CMK (cell line): ENCODE measurements around the gene CDX1.

Experiments
- DNase-seq: peaks from one replicate; pipeline ENCODE4 v3.0.0-alpha.2; 2010; ENCODE audit warnings: low read depth

CDX1 gene

DNA sequence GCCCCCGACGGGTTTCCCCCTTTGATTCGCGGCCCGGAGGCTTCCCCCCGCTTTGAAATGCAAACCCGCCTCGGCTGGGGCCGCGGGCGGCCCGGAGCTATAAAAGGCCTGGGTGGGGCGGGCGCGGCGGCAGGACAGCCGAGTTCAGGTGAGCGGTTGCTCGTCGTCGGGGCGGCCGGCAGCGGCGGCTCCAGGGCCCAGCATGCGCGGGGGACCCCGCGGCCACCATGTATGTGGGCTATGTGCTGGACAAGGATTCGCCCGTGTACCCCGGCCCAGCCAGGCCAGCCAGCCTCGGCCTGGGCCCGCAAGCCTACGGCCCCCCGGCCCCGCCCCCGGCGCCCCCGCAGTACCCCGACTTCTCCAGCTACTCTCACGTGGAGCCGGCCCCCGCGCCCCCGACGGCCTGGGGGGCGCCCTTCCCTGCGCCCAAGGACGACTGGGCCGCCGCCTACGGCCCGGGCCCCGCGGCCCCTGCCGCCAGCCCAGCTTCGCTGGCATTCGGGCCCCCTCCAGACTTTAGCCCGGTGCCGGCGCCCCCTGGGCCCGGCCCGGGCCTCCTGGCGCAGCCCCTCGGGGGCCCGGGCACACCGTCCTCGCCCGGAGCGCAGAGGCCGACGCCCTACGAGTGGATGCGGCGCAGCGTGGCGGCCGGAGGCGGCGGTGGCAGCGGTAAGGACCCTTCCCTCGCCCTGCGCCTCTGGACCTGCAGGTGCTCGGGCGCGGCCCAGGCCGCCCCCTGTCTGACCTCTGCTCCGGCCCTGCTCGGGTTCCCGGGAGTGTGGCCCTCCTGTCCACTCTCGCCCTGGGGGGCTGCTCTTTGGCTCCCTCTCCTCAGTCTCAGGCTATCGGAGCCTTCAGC is at the start of gene CDX1:
Gene CDX1 (plus strand): TSS at position 129 of the 862 bp plus-strand sequence. CDS start 99 bp downstream, at position 228.
- no peak for DNase-seq

DNA sequence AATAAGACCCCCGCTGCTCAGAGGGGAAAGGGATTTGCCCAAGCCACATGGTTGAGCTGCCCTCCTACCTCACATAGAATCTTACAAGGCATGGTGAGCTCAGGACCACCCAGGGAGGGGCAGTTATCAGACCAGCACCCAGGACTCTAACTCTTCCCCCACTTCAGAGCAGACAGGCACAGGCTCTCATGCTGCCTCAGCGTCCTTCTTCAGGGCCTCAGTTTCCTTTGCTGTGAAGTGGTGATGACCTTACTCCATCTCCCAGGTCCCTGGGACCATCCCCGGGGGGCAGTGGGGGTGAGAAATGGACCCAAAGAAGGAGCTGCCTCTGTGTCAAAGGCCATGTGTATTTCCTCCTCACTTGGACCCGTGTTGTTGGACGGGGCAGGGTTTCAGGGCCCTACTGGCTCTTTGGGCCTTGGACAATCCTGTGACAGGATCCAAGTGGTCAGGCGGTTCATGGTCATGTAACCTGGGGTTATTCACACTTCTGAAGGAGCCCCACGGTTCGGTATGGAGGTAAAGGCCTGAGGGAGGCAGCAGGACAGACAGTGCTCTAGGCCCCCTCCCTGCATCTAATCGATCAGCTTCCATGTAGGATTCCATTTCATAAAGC is 48.5 kb upstream of the CDX1 start:
- no peak for DNase-seq

DNA sequence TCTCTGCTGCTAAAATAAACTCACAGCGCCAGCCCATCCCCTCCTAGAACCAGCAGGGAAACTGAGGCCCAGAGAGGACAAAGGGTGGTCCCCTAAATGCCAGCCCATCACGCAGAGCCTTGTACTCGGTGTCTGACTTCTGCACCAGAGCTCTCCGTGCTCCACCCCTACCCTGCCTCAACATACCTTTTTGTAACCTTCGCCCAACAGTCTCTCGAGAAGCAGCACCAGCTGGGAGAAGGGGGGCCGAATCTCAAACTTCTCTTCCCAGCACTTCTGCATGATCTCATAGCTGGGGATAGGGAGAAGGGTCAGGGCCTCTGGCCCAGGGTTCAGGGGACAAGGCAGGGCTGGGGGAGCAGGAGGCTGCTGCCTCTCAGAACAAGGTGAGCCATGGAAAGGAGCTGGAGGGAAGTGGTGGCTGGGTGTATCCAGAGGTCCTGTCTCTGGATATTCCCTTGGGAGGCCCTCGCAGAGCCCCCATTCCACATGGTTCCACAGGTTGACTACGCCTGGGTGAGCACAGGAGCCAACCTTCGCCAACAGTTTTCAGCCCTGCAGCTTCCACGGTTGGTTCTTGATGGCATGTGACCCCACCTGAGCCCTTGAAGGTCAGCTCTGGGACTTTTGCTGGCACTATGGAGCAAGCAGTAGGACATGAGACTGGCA is 47.9 kb upstream of the CDX1 start:
- DNase-seq, result no peak

DNA sequence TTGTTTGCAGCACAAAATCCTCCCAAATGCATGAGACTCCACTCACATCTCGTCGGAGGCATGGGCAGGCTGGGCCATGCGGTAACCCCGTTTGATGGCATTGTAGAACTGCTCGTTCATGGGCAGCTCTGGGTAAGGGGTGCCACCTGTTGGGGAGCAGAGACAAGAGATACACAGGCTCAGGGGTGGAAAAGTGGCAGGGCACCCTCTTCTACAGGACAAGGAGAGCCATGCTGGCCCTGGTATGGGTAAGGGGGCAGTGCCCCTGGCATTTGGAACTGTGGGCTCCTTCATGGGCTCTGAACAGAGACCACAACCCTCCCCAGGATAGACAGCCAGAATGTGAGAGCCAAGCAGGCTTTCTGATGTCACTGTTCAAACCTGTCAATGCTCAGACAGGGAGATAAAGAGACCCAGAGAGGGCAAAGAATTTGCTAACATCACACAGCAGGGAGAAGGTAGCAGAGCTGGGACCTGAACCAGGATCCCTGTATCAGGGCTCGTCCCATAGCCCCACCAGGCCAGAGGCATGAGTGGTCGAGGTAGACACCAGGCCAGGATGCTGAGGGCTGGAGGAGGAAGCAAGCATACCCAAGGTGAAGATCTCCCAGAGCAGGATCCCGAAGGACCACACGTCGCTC is 47.0 kb upstream of the CDX1 start:
- DNase-seq, result no peak

DNA sequence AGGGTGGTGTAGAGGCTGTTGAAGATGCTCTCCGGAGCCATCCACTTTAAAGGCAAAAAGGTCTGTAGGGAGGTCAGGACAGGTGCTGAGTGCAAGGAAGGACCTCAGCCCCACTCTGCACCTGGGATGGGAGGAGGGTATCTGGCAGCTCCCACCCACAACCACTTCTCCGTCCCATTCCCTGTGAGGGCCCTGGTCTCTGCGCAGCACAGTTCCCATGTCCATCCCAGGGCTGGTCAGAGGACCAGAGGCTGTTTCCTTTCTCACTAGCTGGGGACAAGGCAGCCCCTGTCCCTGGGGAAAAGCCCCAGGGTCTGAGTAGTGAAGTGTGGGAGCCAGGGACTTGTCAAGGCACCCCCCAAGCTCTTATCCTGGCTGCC is 46.5 kb upstream of the CDX1 start:
- no peak for DNase-seq

DNA sequence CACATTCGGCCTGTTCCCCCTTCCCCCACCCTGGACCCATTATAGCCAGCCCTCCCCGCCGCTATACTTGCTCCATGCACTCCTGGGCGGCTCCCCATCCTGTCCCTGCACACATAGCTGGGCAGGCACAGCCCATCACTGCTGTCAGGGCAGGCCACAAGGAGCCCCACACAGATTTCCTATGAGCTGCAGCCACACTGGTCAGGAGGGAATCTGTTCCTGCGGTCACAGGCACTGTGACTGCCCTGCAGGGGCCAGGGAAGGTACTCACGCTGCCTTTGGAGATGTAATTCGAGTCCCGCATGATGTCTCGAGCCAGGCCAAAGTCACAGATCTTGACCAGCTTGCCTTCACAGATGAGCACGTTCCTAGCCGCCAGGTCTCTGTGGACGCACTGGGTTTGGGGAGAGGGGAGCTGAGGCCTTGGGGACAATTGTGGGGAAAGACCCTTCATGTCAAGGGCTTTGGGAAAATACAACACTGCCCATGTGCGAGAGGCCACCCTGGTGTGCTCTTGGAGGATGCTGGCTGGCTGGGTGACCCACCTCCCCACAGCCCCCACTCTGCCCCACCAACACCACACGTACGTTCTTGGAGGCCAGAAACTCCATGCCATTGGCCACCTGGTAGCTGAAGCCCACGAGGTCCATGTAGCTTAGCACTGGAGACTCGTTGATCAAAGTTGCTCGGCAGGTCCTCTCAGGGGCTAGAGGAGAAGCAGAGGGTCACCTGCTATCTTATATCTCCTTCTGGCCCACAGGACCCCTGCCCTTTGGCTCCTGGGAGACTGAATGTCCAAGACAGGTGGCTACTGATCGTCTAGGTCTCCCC is 45.7 kb upstream of the CDX1 start:
- DNase-seq, result no peak

DNA sequence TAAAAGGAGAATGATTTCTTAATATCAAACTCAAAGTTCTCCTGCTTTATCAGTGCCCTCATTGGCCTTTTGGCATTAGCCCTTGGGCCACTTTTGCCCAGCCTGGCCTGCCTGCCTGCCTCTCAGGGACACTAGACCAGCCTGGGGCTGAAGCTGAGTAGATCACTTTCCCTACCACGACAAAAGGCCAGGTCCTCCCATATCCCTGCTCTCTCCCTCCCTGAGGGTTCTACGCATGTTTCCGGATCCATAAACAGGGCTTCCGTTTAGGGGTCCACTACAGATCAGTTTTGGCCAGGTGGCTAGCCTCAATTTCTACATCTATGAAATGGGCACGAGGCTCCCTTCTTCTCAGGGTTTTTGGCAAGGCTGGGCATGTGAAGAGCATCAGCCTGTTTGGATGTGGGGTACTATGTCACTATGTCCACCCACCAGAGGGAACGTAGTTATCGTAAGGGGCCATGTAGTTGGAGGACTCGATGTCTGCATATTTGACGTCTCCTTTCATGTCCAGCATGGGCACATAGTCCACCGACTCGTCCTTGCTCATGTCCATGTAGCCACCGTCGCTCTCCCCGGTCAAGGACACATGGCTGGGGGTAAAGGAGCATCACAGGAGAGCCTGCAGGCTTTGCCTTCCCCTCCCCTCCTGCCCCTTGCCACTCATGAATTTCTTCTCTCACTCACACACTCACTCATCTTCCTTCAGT is 45.0 kb upstream of the CDX1 start:
- DNase-seq, result no peak

DNA sequence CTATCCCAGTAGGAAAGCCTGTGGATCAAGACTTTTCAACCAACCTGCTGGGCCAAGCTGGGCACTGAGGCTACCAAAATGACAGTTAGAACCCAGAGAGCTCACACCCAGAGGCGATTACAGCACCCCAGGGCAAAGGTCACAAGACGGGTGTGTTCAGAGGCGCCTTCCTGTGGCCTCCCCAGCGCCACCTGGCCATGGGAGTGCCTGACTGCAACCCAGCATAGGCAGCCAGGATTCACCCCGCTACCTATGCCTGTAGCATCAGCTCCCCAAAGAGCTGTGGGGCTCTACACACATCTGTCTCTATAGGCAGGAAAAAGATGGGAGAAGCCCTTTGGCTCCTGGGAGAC is 44.4 kb upstream of the CDX1 start:
- DNase-seq, result no peak

DNA sequence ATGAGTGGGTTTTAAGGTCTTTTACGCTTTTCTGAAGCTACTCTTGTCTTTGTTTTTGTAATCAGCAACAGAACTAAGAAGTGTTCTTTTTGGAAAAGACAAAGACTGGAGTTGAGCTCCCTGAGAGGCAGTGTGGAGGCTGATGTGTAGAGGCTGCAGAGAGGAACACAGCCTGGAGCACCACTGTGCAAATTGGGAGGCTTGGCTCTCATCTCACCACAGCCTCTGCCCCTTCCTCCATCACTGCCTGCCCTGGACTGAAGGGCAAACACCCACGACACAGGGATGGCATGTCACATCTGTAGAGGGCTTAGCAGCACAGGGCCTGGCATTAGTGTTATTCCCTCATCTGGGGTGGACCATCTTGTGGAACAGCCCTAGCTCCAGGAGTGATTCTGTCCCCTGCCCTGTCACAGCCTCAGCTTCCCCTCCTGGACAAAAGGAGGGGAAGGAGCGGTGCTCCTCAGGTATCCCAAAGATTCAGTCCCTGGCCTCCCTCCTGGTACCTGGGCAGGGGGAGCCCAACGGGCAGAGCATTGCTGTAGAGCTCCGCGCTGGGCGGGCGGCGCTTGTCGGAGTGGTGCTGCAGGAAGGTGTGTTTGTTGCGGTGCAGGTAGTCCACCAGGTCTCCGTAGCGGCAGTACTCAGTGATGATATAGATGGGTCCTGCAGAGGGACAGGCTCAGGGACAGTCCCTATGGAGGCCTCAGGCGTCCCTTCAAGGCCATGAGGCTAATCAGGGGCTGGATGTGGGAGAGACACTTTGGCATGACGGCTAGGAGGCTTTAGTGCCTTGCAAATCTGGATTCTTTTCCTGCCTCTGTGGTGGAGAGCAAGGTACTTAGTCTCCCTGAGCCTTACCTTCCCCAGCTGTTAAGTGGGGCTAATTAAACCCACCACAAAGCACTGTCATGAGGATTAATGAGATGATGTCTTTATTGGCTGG is 43.8 kb upstream of the CDX1 start:
- DNase-seq, result no peak

DNA sequence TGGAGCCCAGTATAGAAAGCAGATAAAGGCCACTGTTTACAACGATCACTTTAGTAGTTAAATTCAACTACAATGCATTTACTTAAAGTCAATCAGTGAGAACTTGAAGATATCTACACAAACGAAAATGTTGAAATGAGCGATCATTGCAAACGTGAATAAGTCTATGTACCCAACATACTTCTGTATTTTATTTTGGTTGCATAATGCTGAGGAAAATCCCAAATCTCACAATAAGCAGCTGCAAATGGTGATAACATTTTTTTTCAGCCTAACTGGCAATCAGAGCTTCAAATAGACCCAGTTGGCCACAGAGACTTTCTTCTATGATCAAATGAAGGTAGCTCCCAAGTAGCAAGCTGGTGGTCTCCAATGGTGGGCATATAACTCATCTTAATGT is 43.0 kb upstream of the CDX1 start:
- DNase-seq, result no peak

DNA sequence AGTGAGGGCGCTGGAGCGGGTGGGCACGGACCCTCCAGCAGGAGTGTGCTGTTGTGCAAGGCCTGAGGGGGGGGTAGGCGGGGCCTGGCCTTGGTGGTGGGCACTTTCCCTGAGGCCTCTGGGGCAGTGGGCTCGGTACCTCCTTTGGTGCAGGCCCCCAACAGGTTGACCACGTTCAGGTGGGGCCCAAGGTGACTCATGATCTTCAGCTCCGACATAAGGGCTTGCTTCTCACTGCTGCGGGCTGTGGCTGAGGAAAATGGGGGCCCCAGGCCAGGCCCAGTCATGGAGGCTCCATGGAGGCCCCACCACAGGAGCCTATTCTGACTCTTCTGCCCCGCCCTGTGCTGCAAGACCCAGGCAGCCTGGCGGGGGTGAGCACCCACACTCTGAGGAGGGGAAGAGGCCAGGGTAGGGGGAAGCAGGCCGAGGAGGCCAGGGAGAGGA is 42.4 kb upstream of the CDX1 start:
- no peak for DNase-seq

DNA sequence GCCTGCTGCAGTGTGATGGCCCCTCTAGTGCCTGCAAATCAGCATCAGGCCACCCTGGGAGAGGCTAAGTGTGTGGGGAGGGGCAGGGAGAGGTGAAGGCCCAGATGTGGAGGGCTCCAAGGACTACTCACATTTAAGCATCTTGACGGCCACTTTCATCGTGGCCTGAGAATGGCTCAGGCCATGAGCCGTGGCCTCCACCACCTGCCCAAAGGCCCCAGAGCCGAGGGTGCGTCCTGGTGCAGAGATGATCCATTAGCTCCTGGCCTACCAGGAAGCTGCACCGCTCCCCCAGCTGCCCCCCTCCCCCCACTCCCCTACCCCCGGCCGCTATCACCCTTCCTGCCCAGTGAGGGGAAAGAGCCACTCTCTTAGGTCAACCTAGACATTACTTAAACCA is 42.0 kb upstream of the CDX1 start:
- DNase-seq, result no peak

DNA sequence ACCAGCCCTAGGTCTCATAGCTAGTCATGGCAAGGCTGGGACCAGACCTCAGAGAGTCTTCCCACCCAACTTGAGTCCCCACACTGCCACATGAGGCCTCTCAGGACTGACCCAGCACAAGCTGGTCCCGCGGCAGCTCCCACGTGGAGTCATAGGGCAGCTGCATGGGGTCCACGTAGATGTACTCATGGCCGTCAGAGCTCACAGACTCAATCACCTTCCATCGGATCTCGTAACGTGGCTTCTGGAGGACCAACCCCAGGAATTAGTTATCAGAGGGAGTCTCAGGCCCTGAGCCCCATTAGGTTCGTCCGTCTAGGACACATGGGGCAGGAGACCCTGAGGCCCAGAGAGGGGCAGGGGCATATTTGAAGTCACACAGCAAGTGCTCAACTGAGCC is 41.2 kb upstream of the CDX1 start:
- no peak for DNase-seq

DNA sequence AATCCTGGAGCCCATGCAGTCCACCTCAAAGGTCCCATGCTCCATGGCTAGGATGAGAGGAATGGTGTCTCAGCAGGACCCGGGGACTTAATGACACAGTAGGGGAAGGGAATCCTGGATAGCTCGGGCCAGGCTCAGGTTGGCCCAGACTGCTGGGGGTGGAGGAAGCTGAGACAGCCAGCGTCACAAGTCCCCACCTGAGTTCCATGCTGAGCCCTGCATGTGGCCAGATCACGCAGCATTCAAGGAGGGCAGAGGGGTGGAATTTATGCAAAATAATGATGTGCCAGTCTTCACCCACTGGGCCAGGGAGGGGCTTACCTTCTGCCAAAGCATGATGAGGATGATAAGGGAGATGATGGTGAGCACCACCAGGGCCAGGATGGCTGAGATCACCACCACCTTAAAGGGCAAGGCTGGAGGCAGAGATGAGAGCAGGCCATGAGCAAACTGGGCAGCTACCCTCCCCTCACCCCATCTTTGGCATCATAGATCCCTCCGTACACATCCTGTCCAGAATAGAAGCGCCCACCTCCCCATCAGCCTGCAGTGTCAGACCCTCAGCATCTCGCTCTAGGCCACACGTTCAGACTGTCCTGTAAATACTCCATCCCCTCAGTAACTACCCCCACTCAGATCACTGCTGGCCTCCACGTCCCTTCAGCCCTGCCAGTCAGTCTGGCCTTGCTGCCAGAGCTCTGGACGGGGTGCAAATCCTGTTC is 40.2 kb upstream of the CDX1 start:
- DNase-seq, result no peak

DNA sequence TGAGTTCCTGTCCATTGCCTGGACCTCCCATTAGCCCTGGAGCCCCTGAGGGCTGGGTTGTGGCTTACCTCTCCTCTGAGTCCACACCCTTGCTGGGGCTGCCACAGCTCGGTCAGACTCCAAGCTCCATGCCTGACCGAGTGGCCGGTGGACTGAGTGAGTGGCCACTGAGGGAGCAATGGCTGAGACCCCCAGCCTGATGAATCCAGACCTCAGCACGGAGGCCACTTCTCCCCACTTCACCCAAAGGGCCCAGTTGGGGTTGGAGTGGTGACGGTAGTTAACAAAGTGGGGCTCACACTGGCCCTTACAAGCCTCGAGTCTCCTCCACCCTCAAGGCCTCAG is 39.7 kb upstream of the CDX1 start:
- DNase-seq, result no peak

DNA sequence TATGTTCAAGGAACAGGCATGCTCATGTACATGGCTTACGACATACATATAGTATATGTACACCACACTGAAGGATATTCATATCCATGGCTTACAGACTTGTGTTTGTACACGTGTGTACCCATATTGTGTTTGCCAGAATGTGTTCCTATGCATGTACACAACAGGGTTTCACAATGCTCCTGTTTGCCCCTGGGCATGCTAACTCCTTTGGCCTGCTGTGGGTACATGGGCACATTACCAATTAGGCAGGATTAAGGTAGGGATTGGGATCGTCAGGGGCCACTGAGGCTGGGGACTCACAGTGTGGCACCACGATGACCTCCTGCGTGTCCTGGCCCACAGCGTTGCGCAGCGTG is 37.1 kb upstream of the CDX1 start:
- DNase-seq, result no peak

DNA sequence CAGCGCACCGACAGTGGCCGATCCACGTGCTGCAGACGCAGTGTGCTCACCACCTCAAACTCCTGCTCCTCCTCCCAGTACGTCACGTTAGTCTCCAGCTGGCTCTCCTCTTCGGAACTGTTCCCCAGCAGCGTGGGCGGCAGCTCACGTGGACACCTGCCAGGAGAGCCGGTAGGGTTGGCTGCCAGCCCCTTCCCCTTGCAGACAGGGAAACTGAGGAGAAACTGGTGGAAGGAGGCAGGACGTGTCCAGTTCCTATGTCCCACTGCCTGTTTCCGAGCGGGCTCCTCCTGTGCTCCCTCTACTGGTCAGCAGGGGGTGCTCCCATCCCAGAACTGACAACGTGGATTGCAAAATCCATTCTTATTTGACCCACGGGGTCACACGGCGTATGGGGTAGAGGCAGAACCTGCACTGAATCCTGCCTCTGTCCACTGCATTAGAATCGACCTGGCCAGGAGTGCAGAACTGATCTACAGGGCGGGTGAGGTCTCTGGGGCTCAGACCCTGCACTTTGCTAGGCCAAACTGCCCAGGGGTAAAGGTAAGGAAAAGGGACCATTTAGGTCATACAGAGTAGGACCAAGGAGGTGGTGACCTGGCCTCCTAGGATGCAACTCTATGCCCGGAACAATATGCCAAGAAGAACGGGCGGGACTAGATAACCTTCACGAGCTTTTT is 36.6 kb upstream of the CDX1 start:
- DNase-seq, result peak; percentile 34

DNA sequence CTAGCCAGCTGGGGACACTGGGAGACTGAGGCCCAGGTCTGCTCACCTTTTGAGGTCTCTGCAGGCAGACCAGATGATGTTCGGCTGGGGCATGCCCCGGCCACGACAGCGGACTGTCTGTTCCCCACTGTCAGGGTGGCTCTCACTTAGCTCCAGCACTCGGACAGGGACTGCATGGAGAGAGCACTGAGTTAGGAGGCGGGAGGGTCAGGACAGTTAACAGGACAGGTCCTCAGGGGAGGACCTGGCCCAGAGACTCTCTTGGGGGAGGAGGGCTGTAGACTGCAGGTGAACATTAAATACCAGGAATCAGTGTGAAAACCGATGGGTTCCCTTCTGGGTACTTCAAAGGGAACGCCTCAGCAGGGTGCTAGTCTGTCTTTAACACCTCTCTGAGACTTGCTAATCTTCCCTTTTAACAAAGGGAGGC is 36.1 kb upstream of the CDX1 start:
- DNase-seq, result no peak

DNA sequence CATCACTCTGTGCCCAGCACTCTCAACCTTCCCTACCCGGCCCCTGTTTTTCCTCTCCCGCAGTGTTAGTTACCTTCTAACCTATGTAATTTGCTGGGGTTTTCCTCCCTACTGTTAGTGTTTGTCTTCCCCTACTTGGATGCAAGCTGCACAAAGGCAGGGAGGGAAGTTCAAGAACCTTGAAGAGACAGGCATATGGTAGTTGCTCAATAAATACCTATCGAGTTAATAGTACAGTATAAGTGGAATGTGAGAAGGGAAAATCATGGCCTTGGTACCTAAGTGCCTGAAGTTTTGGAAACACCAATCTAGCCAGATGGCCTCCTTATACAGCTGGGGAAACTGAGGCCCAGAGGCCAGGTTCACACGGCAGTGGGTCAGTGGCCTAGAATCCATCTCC is 35.1 kb upstream of the CDX1 start:
- no peak for DNase-seq
